Astrocyte (in vitro differentiated cells and primary cell): ENCODE results near the gene ASB16.

Source experiments
- CTCF ChIP-seq: IDR thresholded peaks from 2 replicates; pipeline ENCODE4 v1.5.1; 2011; ENCODE audit warnings: low read depth, mild to moderate bottlenecking, inconsistent platforms, low read length, moderate library complexity; ENCODE audit not compliant: insufficient read depth
- EZH2 ChIP-seq: IDR thresholded peaks from 2 replicates; pipeline ENCODE4 v1.6.1; 2012; ENCODE audit warnings: mild to moderate bottlenecking, low read length, inconsistent platforms; ENCODE audit not compliant: insufficient read depth

DNA sequence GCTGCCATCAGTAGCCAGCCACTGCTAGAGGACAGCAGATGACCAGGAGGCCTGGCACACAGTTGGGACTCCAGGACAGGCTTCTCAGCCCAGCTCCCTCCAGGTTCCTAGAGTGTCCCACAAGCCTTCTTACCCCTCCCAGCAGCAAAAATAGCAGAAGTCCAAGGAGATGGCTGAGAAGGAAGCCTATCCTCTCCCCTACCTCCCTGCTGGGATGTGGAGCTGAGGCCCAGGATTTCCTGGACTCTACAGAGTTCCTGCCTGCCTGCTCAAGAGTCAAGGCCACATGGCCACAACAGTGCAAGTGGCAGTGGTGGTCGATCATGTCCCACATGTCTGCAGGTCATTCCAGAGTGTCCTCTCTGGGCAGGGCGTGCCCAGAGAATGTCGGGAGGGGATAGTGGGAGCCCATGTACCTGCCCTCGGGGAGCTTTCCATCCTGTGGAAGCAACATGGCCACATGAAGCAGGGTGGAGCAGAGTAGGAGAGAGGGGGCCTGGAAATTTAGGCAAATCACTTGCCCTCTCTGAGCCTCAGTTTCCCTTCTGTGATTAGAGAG lies 36.5 kb upstream of the ASB16 start:
- TF ChIP-seq EZH2 (no peak), CTCF (no peak)
